ELF-1 (cell line): ENCODE measurements around the gene EIF2S1.

Experiments used
- DNase-seq: peaks from one replicate; pipeline ENCODE4 v3.0.0-alpha.2; 2016; ENCODE audit warnings: low read depth, low spot score

EIF2S1 gene

DNA sequence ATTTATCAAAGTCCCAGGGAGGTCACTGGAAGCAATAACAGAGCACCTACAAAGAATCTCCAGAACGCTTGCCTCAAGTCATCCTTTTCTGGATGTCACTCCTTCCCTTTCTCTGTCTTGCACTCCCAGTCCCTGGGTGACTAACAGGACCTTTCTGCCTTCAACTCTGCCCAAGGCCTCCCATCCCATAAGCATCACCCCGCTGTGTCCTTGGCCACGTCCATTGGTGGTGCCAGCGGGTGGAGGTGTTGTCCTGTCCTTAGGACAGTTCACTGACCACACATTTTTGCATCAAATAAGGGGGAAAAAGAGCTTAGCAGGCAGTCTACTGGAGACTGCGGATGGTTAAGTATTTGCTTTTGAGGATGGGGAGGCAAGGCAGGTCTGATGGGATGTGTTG lies 75.5 kb downstream of the EIF2S1 start:
- no peak for DNase-seq
